Common myeloid progenitor, CD34-positive (primary cell): ENCODE data around the gene ADTRP.

Source experiments
- CTCF ChIA-PET: fragments of 350-600 bp; sonication (Branson Sonifier 250); formaldehyde crosslinking; loops from one replicate; lab custom pipeline; 2021; ENCODE audit warnings: antibody characterized with exemption; lab: Charles Lee
- POLR2A ChIA-PET: fragments of 350-600 bp; sonication (Branson Sonifier 250); formaldehyde crosslinking; loops from one replicate; lab custom pipeline; 2021; ENCODE audit warnings: antibody characterized with exemption; lab: Charles Lee
- DNase-seq, 3 donors: peaks; one replicate each; pipeline versions ENCODE4 v3.0.0 to v3.0.0-alpha.2; 2013
- H3K27ac ChIP-seq, 2 experiments: 1 replicate in 1 of 2; 2 replicates in 1 of 2; pipeline ENCODE4 v1.7.0; 2013; ENCODE audit warnings: inconsistent platforms in 2 of 2, low read length in 2 of 2, mild to moderate bottlenecking in 2 of 2, low read depth in 1 of 2, moderate library complexity in 1 of 2; ENCODE audit not compliant: severe bottlenecking in 2 of 2, insufficient read depth in 1 of 2, poor library complexity in 1 of 2
- H3K27me3 ChIP-seq, 5 experiments: replicated peaks in 2 of 5; 1 replicate in 3 of 5; 2 replicates in 2 of 5; pipeline versions ENCODE4 v1.6.1 to v1.7.0; 2013; ENCODE audit warnings: low read length in 4 of 5, mild to moderate bottlenecking in 2 of 5, moderate library complexity in 2 of 5, inconsistent platforms in 1 of 5; ENCODE audit not compliant: insufficient read depth in 5 of 5, control insufficient read depth in 4 of 5
- H3K36me3 ChIP-seq, 4 experiments: 1 replicate in 2 of 4; 2 replicates in 2 of 4; pipeline versions ENCODE4 v1.6.1 to v1.7.0; 2013; ENCODE audit warnings: low read length in 3 of 4, control low read depth in 1 of 4, mild to moderate bottlenecking in 1 of 4; ENCODE audit not compliant: control insufficient read depth in 4 of 4, insufficient read depth in 4 of 4
- H3K4me1 ChIP-seq, 4 experiments: 1 replicate in 3 of 4; 2 replicates in 1 of 4; pipeline versions ENCODE4 v1.6.1 to v1.7.1; 2013; ENCODE audit warnings: low read length in 3 of 4, mild to moderate bottlenecking in 3 of 4, control low read depth in 1 of 4, inconsistent platforms in 1 of 4, moderate library complexity in 1 of 4; ENCODE audit not compliant: control insufficient read depth in 4 of 4, insufficient read depth in 4 of 4; ENCODE audit errors: control extremely low read depth in 1 of 4
- H3K4me3 ChIP-seq, 7 experiments: 1 replicate in 4 of 7; 2 replicates in 3 of 7; pipeline versions ENCODE4 v1.5.1 to v1.7.0; 2013; ENCODE audit warnings: mild to moderate bottlenecking in 7 of 7, low read length in 6 of 7, moderate library complexity in 6 of 7, inconsistent platforms in 2 of 7, low read depth in 2 of 7, control low read depth in 1 of 7; ENCODE audit not compliant: insufficient read depth in 4 of 7, control insufficient read depth in 1 of 7; ENCODE audit errors: extremely low read depth in 1 of 7
- H3K9me3 ChIP-seq, 5 experiments: 1 replicate in 4 of 5; 2 replicates in 1 of 5; pipeline versions ENCODE4 v1.6.1 to v1.7.1; 2013; ENCODE audit warnings: low read length in 4 of 5, mild to moderate bottlenecking in 2 of 5, inconsistent platforms in 1 of 5, low read depth in 1 of 5, moderate library complexity in 1 of 5; ENCODE audit not compliant: control insufficient read depth in 4 of 5, insufficient read depth in 2 of 5; ENCODE audit errors: control extremely low read depth in 1 of 5
- WGBS: methylation state at CpG from one replicate; pipeline ENCODE4 v1.1.5; 2013; ENCODE audit not compliant: insufficient coverage; 5-methylcytosine and 5-hydroxymethylcytosine counted together

ADTRP gene

GRCh38 chr6:11710311-11710761 is 68.3 kb downstream of the ADTRP start:
- no peaks in the 10 kb centered on the region for H3K36me3 ChIP-seq
- no peak overlapping the region for H3K4me3 ChIP-seq
- no peak overlapping the region for H3K27ac ChIP-seq
- ChIA-PET CTCF (no interaction called here), POLR2A (no interaction called here)
- H3K9me3 ChIP-seq, result no peaks in the 10 kb centered on the region
- H3K27me3 ChIP-seq, result no peaks in the 10 kb centered on the region
- H3K4me1 ChIP-seq, result peaks cover 0 to 22% (median 2%) of the 10 kb centered on the region in 4 experiments
- 76% methylated on average over 7 of the region's 9 CpGs for WGBS
- DNase-seq, result no peak

- Histone ChIP-seq H3K27me3 (no peaks in the 10 kb centered on the region), H3K27ac (no peak overlapping the region), H3K36me3 (no peaks in the 10 kb centered on the region), H3K9me3 (no peaks in the 10 kb centered on the region), H3K4me1 (no peaks in the 10 kb centered on the region), H3K4me3 (no peak overlapping the region)
- ChIA-PET POLR2A (no interaction called here), CTCF (interaction anchor here (0.8 to 1.6 kb wide), 3 partner anchors 17 to 370 kb away, joined by 3 to 4 read pairs (median 3); no protein-coding TSS in a partner anchor)
- 92% methylated on average over 2 of the region's 4 CpGs for WGBS
- DNase-seq, result no peak
Measured at GRCh38 chr6:11706171-11706570, 72.4 kb downstream of the ADTRP start.

GRCh38 chr6:11705483-11705882 is 73.1 kb downstream of the ADTRP start:
- no peaks in the 10 kb centered on the region for H3K27me3 ChIP-seq
- DNase-seq, result no peak
- no peak overlapping the region for H3K4me3 ChIP-seq
- no peaks in the 10 kb centered on the region for H3K36me3 ChIP-seq
- H3K9me3 ChIP-seq, result no peaks in the 10 kb centered on the region
- ChIA-PET CTCF (interaction anchor here (0.8 to 1.6 kb wide), 3 partner anchors 18 to 370 kb away, joined by 3 to 4 read pairs (median 3); no protein-coding TSS in a partner anchor), POLR2A (no interaction called here)
- WGBS, result 90% methylated on average over 2 of the region's 4 CpGs
- no peaks in the 10 kb centered on the region for H3K4me1 ChIP-seq
- no peak overlapping the region for H3K27ac ChIP-seq

GRCh38 chr6:11705069-11705468 is 73.5 kb downstream of the ADTRP start:
- 97% methylated on average over 7 of the region's 7 CpGs for WGBS
- ChIA-PET POLR2A (no interaction called here), CTCF (interaction anchor here (1.4 to 1.6 kb wide), 2 partner anchors 18 to 369 kb away, joined by 3 to 4 read pairs; no protein-coding TSS in a partner anchor)
- H3K9me3 ChIP-seq, result no peaks in the 10 kb centered on the region
- no peaks in the 10 kb centered on the region for H3K4me1 ChIP-seq
- H3K27me3 ChIP-seq, result no peaks in the 10 kb centered on the region
- H3K36me3 ChIP-seq, result no peaks in the 10 kb centered on the region
- H3K4me3 ChIP-seq, result no peak overlapping the region
- H3K27ac ChIP-seq, result no peak overlapping the region
- no peak for DNase-seq

GRCh38 chr6:11703725-11704124 is 74.9 kb downstream of the ADTRP start:
- no CpG with 5 or more reads among the region's 6 CpGs for WGBS
- CTCF ChIA-PET, result interaction anchor here (2.4 kb wide), 1 partner anchor 529 kb away, joined by 6 read pairs; no protein-coding TSS in a partner anchor

GRCh38 chr6:11702500-11703130 is 76.0 kb downstream of the ADTRP start:
- CTCF ChIA-PET, result interaction anchor here (1.4 to 2.4 kb wide), 3 partner anchors 81 to 530 kb away, joined by 4 to 6 read pairs (median 4); no protein-coding TSS in a partner anchor
- Histone ChIP-seq H3K4me1 (no peaks in the 10 kb centered on the region), H3K4me3 (no peak overlapping the region), H3K27me3 (no peaks in the 10 kb centered on the region), H3K27ac (no peak overlapping the region), H3K36me3 (no peaks in the 10 kb centered on the region), H3K9me3 (no peaks in the 10 kb centered on the region)
- POLR2A ChIA-PET, result no interaction called here
- DNase-seq, result no peak
- WGBS, result 98% methylated on average over 4 of the region's 5 CpGs

More at GRCh38 chr6:11703725-11704124, 74.9 kb downstream of the ADTRP start:
- no peak overlapping the region for H3K4me3 ChIP-seq
- POLR2A ChIA-PET, result no interaction called here
- no peaks in the 10 kb centered on the region for H3K9me3 ChIP-seq
- no peaks in the 10 kb centered on the region for H3K27me3 ChIP-seq
- no peak for DNase-seq
- H3K4me1 ChIP-seq, result no peaks in the 10 kb centered on the region
- no peak overlapping the region for H3K27ac ChIP-seq
- no peaks in the 10 kb centered on the region for H3K36me3 ChIP-seq

GRCh38 chr6:11702089-11702488 is 76.5 kb downstream of the ADTRP start:
- POLR2A ChIA-PET, result no interaction called here
- Histone ChIP-seq H3K4me1 (no peaks in the 10 kb centered on the region), H3K9me3 (no peaks in the 10 kb centered on the region), H3K36me3 (no peaks in the 10 kb centered on the region), H3K27me3 (no peaks in the 10 kb centered on the region), H3K4me3 (no peak overlapping the region), H3K27ac (no peak overlapping the region)
- DNase-seq, result no peak
- CTCF ChIA-PET, result interaction anchor here (0.7 to 2.4 kb wide), 9 partner anchors 10 to 585 kb away, joined by 3 to 6 read pairs (median 4); no protein-coding TSS in a partner anchor
- WGBS, result 87% methylated on average over 3 of the region's 4 CpGs
